Natural killer cell (primary cell): Measurements from ENCODE around the gene C1GALT1C1. TPM values are rescaled to one million over a fixed set of nuclear protein-coding genes. Genes with fewer than 3 reads are reported as not detected.
A peak's percentile ranks its signal among the peaks of the same experiment; 100 is the strongest.

Source experiments
- ATAC-seq, 3 donors: fragments of 150-1000 bp in 2 of 3; fragments of 200-7000 bp in 1 of 3; cut with Tn5 transposase; 1 replicate in 1 of 3; 2 replicates in 2 of 3; pipeline ENCODE4 v1.10.0; 2021; ENCODE audit warnings: mild to moderate bottlenecking in 2 of 3, moderate library complexity in 2 of 3
- DNase-seq, 2 donors: peaks; one replicate each; pipeline versions ENCODE4 v3.0.0 to v3.0.0-alpha.2; 2013 to 2021; ENCODE audit warnings: mixed read lengths in 1 of 2
- H3K27ac ChIP-seq: one replicate; pipeline ENCODE4 v1.5.1; 2013; ENCODE audit warnings: mild to moderate bottlenecking, low read length
- H3K27me3 ChIP-seq: one replicate; pipeline ENCODE4 v1.6.1; 2013; ENCODE audit warnings: low read length; ENCODE audit not compliant: control insufficient read depth, insufficient read depth
- H3K36me3 ChIP-seq: one replicate; pipeline ENCODE4 v1.6.1; 2013; ENCODE audit warnings: low read length; ENCODE audit not compliant: control insufficient read depth, insufficient read depth
- H3K4me1 ChIP-seq: one replicate; pipeline ENCODE4 v1.6.1; 2013; ENCODE audit warnings: low read length; ENCODE audit not compliant: control insufficient read depth, insufficient read depth
- H3K4me3 ChIP-seq: one replicate; pipeline ENCODE4 v1.5.1; 2013; ENCODE audit warnings: low read length
- H3K9me3 ChIP-seq: one replicate; pipeline ENCODE4 v1.6.1; 2013; ENCODE audit warnings: low read length; ENCODE audit not compliant: control insufficient read depth, insufficient read depth
- H3K27ac Mint-ChIP-seq, 2 donors: one replicate each; pipeline ENCODE4 v1.8.0; 2022; ENCODE audit warnings: mild to moderate bottlenecking in 2 of 2, mixed read lengths in 2 of 2, moderate library complexity in 1 of 2
- H3K27me3 Mint-ChIP-seq, 2 donors: one replicate each; pipeline ENCODE4 v1.8.0; 2022; ENCODE audit warnings: low read depth in 2 of 2, mixed read lengths in 2 of 2
- H3K36me3 Mint-ChIP-seq: one replicate; pipeline ENCODE4 v1.8.0; 2022; ENCODE audit warnings: mixed read lengths
- H3K4me1 Mint-ChIP-seq, 2 donors: one replicate each; pipeline ENCODE4 v1.8.0; 2022; ENCODE audit warnings: mixed read lengths in 2 of 2
- H3K4me3 Mint-ChIP-seq: one replicate; pipeline ENCODE4 v1.8.0; 2022; ENCODE audit warnings: mild to moderate bottlenecking, moderate library complexity, mixed read lengths
- H3K9me3 Mint-ChIP-seq, 2 donors: one replicate each; pipeline ENCODE4 v1.8.0; 2022; ENCODE audit warnings: mixed read lengths in 2 of 2
- WGBS: methylation state at CpG from one replicate; pipeline ENCODE4 v1.1.7; 2013; ENCODE audit warnings: missing lambda C conversion rate; ENCODE audit not compliant: insufficient coverage; 5-methylcytosine and 5-hydroxymethylcytosine counted together
- intact Hi-C: fragments of 100-400 bp; cut with micrococcal nuclease; formaldehyde crosslinking; loops from one replicate; pipeline ENCODE4 v1.14.2; 2022
- total RNA-seq, 4 donors: library from RNA; stranded (reverse); fragments of 120-200 nt in 1 of 4; gene quantifications; one replicate each; pipeline versions ENCODE4 v1.2.3 to v1.2.4, GENCODE V29; 2013 to 2022
- TF ChIP-seq, protein P1 (sequence below): fragments of 200-600 bp; IDR thresholded peaks from one replicate; pipeline ENCODE4 v1.8.0; 2022; ENCODE audit warnings: antibody characterized with exemption

The C1GALT1C1 gene
- total RNA-seq, 3 donors from 2014 or later (not counting 1 experiment from before 2014, with no cell fraction given), result 6.2 to 9.7 (median 6.7) TPM

GRCh38 chrX:120603707-120604360 lies 26.0 kb downstream of the C1GALT1C1 start, which contains the start of gene MCTS1:
Gene MCTS1 (plus strand): TSS chrX:120604101. CDS start chrX:120604237, 136 bp downstream.
- Histone ChIP-seq H3K36me3 (no peaks in the 10 kb centered on the region), H3K27me3 (no peaks in the 10 kb centered on the region), H3K27ac (peak within 1 kb of the TSS; percentile 87), H3K9me3 (no peaks in the 10 kb centered on the region), H3K4me3 (peak within 1 kb of the TSS; percentile 78), H3K4me1 (peaks cover 4% of the 10 kb centered on the region)
- WGBS, result 0% methylated on average over 24 of the region's 31 CpGs
- no peaks in the 10 kb centered on the region for H3K27me3 Mint-ChIP-seq
- peak within 1 kb of the TSS; percentile 91 to 99 for H3K27ac Mint-ChIP-seq
- H3K36me3 Mint-ChIP-seq, result no peaks in the 10 kb centered on the region
- no peaks in the 10 kb centered on the region for H3K9me3 Mint-ChIP-seq
- peaks cover 10 to 15% of the 10 kb centered on the region in 2 donors for H3K4me1 Mint-ChIP-seq
- ATAC-seq, result peak; percentile 82 to 91 (median 89)
- intact Hi-C loops, result loop anchor here (1.0 kb wide), 2 partner anchors 26 to 43 kb away; partner anchors contain the start of gene C1GALT1C1
- TF ChIP-seq, protein P1, sequence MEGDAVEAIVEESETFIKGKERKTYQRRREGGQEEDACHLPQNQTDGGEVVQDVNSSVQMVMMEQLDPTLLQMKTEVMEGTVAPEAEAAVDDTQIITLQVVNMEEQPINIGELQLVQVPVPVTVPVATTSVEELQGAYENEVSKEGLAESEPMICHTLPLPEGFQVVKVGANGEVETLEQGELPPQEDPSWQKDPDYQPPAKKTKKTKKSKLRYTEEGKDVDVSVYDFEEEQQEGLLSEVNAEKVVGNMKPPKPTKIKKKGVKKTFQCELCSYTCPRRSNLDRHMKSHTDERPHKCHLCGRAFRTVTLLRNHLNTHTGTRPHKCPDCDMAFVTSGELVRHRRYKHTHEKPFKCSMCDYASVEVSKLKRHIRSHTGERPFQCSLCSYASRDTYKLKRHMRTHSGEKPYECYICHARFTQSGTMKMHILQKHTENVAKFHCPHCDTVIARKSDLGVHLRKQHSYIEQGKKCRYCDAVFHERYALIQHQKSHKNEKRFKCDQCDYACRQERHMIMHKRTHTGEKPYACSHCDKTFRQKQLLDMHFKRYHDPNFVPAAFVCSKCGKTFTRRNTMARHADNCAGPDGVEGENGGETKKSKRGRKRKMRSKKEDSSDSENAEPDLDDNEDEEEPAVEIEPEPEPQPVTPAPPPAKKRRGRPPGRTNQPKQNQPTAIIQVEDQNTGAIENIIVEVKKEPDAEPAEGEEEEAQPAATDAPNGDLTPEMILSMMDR, result no peak
- peak within 1 kb of the TSS; percentile 94 for H3K4me3 Mint-ChIP-seq
- peak; percentile 55 to 91 for DNase-seq

- H3K4me3 Mint-ChIP-seq, result no peak overlapping the region
- H3K9me3 Mint-ChIP-seq, result no peaks in the 10 kb centered on the region
- Histone ChIP-seq H3K4me3 (no peak overlapping the region), H3K9me3 (no peaks in the 10 kb centered on the region), H3K36me3 (no peaks in the 10 kb centered on the region), H3K27me3 (no peaks in the 10 kb centered on the region), H3K27ac (no peak overlapping the region), H3K4me1 (no peaks in the 10 kb centered on the region)
- H3K27me3 Mint-ChIP-seq, result peaks cover 0 to 16% of the 10 kb centered on the region in 2 donors
- no peak overlapping the region for H3K27ac Mint-ChIP-seq
- ATAC-seq (no peak), DNase-seq (no peak)
- TF ChIP-seq, protein P1, result no peak
- intact Hi-C loops, result no loop called here
- no CpG with 5 or more reads among the region's 2 CpGs for WGBS
- no peaks in the 10 kb centered on the region for H3K4me1 Mint-ChIP-seq
- H3K36me3 Mint-ChIP-seq, result no peaks in the 10 kb centered on the region
Measured at GRCh38 chrX:120585702-120586101, 44.2 kb downstream of the C1GALT1C1 start.

Other genes with a start within 250 kb of the C1GALT1C1 start
- 10 to 100 TPM; 33.8 to 45.8 (median 39.1) TPM for gene LAMP2, start 160.8 kb downstream of the C1GALT1C1 start, total RNA-seq
- 10 to 100 TPM; 32.6 to 42.3 (median 33.3) TPM for gene CUL4B, start 69.1 kb downstream of the C1GALT1C1 start, total RNA-seq
- 10 to 100 TPM; 17.6 to 21.2 (median 18.8) TPM for gene MCTS1, start 26.0 kb downstream of the C1GALT1C1 start, total RNA-seq
- not detected for gene CT47B1, start 245.8 kb upstream of the C1GALT1C1 start, total RNA-seq